ENCODE measurements around the gene GINS2.

The GINS2 gene

DNA sequence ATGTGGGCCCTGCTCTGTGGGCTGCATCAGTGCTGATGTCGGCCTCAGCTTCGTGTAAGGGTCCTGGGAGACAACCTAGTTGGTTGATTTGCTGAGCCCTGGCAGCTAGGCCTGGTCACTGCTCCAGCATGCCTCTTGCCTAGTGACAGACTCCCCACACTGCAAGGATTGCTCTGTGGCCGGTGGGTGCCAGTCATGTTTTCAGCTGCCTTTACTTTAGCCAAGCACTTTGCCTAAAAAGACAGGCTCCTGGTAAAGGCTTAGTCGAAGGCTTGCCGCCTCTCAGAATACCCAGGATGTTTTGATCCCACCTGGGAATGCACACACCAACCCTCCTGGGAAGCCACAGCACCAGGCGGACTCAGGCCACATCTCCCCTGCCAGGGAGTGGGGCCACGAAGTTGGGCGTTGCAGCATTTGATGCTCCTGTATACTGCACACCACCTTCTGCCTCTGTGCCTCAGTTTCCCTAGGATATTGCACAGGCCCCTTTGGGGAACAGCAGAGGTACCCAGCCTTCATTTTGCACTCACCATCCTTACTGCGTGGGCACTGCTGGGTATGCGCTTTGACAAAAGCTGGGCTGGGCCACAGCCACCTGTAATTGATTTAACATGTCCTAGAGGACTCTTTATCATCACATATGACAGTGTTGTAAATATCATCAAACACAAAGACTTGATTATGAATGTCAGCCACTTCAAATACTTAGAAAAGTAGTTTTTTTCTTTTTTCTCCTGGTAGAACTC, 19.9 kb downstream of the GINS2 start:
- no peak for DNase-seq

DNA sequence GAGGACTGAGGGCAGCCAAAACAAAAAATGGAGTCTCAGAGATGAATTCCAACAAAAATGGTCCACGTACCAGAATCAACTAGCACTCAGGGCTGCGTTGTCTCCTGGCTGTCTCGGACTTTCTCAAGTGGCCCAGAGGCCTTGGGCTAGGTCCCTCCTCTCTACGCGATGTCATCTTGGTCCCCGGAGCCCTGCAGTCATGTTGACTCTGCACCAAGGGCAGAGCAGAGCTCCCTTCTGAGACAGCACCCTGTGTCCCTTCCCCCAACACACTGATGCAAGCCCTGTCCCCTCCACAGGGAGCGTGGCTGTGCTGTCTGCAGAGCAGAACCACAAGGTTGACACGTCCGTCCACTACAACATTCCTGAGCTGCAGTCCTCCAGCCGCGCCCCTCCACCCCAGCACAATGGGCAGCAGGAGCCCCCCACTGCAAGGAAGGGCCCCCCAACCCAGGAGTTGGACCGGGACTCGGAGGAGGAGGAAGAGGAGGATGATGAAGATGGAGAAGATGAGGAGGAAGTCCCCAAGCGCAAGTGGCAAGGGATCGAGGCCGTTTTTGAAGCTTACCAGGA, 20.8 kb downstream of the GINS2 start:
- DNase-seq: no peak

DNA sequence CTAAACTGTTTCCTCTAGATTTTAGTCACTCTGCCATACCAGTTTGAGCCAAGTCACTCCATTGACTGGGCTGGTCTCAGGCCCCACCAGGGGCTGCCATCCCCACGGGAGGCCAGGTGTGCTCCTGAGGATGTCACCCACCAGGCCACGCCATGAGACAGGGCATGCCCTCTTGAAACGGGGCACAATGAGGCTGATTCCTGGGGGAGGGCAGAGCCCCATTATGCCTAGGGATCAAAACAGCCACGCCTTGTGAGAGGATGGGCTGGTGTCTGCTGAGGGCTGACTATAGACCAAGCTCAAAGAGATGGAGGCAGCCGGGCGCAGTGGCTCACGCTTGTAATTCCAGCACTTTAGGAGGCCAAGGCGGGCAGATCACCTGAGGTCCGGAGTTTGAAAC, 21.5 kb downstream of the GINS2 start:
- DNase-seq: no peak

DNA sequence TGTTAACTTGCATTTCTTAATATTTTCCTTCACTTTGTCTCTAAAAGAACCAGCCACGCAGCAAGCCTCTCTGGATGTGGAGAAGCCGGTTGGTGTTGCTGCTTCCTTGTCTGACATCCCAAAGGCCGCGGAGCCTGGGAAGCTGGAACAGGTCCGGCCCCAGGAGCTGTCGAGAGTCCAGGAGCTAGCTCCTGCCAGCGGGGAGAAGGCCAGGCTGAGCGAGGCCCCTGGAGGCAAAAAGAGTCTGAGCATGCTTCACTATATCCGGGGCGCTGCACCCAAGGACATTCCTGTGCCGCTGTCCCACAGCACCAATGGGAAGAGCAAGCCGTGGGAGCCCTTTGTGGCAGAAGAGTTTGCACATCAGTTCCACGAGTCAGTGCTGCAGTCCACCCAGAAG, 22.8 kb downstream of the GINS2 start:
- DNase-seq: peak in 3 of 56 donors; percentile 23 to 35 (median 34)

DNA sequence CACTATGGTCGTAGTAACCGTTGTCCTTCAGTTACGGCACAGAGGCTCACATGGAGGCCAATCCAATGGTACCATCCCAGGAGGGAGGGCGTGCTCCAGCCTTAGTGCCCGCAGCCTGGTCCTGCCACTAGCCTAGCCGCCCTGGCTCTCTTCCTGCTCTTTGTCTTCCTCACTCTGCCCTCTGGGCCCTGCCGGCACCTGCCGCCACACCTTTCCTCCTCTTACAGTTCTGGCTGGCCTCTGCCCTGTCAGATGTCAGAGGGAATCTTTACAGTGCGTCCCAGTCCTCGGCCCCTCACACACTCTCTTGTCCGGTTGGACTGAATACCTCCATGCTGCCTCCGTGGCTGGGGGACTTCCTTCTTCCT, 23.4 kb downstream of the GINS2 start:
- DNase-seq: no peak

DNA sequence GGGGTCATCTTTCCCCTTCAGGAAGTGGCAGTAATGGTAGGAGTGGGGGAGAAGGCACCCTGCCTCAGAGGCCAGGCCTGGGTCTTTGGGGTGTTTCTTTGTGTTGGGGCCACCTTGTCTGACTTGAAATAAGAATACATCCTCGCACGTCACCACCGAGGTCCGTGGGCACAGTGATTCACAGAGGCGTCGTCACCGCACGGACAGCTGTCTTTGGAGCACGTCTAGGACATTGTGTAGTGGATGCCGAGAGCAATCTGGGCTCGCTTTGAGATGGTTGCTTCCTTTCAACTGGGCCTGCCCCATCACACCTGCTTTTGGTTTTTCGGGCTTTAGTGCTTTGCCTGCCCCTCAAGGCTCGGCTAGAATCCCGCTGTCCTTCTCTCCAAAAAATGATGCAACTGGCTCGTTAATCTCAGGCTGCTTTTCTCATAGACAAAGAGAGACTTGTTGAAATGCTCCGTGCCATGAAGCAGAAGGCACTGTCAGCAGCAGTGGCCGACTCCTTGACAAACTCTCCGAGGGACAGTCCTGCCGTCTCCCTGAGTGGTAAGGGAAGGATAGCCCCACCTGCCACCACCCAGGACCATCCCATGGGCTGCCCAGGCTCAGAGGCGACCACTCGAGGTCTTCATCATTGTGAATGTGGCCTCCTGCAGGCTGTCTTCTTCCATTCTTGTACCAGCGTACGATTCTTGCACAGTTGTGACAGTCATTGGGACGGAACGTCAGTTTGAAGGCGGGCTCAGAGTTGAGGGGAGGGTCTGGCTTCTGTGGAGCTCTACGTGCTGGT, 24.0 kb downstream of the GINS2 start:
- DNase-seq: no peak

DNA sequence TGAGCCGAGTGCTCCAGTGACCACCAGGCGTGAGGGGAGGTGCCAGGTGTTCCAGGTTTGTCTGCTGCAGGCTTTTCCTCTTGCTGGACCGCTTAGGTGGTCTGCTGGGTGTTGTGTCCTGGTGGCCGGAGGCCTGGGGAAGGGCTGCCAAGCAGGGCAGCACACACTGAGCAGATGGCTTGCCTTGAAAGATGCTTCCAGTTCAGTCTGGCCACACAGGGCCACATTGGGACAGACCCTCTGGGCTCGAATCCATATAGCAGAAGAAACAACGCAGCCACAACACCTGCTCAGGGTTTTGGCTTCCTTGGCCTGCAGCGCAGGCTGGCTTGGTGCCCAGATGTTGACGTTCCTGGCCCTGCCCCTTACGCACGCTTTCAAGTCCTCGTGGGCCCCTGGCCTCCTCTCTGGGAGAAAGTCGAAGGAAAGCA, 24.8 kb downstream of the GINS2 start:
- peak in 1 of 56 donors; percentile 24 for DNase-seq

DNA sequence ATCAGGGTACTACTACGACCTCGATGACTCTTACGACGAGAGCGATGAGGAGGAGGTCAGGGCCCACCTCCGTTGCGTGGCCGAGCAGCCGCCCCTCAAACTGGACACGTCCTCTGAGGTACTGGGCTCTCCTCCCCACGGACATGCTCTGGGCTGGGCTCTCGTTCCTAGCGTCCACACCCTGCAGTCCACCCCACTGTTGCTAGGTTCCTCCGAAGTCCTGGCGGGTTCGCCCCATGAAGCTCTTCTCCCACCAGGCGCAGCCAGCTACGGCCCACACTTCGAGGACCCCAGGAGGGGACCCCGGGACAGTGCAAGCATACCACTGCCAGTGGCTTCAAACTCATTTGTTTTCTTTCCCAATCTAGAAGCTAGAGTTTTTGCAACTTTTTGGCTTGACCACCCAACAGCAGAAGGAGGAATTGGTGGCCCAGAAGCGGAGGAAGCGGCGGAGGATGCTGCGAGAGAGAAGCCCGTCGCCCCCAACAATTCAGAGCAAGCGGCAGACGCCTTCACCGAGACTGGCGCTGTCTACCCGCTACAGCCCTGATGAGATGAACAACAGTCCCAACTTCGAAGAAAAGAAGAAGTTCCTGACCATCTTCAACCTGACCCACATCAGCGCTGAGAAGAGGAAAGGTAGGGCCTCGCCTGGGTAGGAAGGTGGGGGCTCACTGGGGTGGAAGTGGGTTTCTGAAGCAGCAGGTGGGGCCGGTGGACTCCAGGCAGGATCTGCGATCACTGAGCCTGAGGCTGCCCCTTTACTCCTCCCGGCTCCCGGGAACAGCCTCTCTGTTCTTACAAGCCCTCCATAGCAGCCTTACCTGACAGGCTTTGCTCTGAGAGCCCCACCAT, 25.6 kb downstream of the GINS2 start:
- no peak for DNase-seq

DNA sequence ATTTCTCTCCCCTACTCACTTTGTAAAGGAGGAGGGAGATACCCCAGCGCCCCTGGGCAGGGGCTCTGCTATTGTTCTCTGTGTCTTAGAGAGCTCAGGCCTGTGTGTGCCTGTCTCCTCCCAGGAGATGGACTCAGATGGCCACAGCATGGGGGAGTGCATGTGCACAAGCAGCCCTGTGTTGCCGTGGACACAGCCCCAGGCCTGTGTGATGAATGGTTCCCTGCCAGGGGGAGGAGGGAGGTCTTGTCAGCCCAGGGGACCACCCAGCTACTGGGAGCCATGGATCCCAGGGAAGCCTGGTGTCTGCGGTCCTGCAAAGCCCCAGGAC, 26.3 kb downstream of the GINS2 start:
- no peak for DNase-seq

DNA sequence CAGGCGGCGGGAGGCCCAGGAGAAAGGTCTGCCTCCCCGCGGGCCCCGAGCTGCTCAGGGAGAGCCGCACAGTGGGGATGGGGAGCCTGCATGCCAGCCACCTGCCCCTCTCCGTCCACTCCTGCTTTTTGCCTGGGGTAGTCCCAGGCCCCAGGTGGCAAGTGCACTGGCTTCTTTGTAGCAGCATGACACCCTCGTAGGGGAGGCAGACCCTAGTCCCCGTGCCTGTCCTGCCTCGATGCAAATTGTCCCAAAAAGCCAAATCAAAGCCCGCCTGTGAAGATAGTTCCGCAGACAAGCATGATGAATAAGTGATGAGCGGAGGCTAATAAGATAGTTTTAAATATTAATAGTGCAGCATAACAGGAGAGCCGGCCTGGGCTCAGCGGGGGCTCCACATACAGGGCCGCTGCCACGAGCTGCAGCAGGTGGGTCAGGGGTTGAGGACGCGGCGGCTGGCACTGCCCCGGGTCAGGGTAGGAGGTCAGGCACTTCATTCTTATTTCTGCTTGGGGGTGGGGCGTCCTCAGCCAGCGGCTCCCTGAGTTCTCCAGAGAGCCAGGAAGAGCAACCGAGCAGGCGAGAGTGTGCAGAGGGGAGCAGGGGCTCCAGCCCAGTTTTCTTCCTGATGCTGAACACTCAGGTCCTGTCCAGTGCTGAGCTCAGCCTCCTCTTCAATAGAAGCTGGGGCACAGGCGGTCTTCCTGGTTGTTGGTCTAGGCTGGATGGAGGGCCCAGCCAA, 26.8 kb downstream of the GINS2 start:
- DNase-seq: no peak

DNA sequence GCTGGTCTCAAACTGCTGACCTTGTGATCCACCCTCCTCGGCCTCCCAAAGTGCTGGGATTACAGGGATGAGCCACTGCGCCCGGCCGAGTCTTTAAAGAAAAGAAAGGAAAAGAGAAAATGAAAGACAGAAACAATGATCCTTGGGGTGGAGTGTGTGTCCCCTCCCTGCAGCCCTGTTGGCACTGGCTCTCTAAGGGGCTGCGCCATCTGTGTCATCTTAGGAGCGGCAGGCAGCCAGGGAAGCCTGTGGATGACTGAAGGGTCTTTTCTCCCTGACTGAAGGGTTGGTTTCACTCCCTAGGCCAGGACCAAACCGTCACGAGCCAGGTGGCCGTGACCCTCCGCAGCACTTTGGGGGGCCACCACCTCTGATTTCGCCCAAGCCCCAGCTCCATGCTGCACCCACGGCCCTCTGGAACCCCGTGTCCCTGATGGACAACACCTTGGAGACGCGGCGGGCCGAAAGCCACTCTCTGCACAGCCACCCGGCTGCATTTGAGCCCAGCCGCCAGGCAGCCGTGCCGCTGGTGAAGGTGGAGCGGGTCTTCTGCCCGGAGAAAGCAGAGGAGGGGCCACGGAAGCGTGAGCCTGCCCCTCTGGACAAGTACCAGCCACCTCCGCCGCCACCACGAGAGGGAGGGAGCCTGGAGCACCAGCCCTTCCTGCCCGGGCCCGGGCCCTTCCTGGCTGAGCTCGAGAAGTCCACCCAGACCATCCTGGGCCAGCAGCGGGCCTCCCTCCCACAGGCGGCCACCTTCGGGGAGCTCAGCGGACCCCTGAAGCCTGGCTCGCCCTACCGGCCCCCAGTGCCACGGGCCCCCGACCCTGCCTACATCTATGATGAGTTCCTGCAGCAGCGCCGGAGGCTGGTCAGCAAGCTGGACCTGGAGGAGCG, 27.7 kb downstream of the GINS2 start:
- no peak for DNase-seq

DNA sequence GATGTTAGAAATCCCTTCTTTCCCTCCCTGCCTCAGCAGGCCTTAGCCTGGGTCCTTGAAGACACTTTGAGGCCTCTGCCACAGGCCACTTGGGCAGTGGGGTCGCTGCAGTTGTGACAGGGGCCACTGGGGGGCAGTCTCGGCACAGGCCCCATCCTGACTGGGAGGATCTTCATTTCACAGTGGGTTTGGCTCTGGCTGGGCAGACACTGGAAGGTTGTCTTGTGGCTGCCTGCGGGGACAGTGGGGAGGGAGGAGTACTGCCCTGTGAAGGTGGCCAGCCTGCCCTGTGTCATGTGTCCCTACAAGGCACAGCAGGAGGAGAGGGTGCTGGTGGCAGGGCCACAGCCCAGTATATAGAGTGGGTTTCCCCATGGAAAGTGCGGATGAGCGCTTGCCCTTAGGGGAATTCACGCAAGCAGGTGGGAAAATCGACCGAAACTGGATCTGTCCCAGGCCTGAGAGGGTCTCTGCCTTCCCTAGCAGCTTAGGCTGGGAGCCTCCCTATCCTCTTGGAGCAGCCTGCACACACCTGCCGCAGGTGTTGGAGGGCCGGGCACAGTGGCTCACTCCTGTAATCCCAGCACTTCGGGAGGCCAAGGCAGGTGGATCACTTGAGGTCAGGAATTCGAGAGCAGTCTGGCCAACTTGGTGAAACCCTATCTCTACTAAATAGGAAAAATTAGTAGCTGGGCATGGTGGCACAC, 28.8 kb downstream of the GINS2 start:
- peak in 43 of 56 donors; percentile 12 to 80 (median 49) for DNase-seq

DNA sequence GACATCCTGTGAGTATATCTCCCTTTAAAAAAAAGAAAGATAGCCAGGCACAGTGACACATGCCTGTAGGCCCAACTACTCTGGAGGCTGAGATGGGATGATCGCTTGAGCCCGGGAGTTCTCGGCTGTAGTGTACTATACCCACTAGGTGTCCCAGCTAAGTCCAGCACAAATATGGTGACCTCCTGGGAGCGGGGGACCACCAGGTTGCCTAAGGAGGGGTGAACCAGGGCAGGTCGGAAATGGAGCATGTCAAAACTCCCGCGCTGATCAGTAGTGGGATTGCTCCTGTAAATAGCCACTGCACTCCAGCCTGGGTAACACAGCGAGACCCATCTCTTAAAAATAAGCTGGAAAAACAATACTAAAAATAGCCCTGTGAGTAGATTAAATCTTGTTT, 29.4 kb downstream of the GINS2 start:
- DNase-seq: no peak

DNA sequence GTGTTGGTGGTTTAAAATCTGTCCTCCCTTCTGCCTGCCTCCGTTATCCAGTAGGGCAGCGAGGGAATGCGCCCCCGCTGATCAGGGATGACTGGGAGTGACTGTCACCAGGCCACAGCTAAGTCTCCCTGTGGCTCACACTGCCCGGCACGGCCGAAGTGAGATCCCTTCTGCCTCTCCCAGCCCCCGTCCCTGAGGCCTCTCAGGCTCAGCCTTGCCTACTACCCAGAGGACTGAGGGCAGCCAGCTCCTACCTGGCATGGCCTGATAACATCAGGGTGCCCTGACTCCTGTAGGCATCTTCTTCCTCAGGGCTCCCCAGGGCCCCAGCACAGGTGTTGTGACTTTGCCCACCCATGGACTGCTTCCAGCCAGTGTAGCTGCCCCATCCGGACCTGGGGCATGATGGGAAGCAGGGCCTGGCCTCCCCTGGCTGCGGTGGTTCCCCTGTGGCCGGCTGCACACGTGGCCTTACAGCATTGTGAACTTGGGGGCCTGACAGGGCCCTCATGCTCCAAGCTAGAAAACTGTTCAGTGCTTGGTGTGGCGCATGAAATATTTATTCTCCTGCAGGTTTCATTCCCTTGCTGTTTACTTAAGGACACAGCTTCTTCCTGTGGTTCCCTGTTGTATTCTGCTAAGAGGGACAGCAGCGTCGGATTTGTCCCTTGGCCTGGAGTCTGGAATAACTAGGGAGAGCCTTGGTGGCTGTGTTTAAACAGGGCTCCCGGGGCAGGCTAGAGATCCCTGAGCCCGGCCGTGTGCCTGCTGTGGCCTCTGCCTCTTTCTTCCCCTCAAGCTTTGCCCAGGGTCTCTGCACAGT, 30.0 kb downstream of the GINS2 start:
- DNase-seq: no peak

DNA sequence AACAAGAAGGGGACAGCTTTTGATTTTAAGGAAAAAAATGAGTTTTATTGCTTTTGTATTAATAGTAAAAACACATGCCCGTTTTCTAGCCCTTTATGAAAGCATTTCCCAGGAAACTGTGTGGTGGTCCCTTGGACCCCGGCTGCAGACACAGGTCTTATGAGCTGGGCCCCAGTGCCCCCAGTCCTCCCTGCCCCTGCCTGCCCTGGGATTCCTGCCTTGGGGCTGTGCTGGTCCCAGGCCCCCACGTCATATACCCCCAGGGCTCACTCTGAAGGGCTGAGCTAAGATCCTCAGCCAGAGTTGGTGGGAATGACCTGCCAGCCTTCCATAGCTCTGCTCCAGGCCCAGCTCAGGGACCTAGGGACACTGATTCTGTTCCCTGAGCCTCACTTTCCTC, 30.8 kb downstream of the GINS2 start:
- no peak for DNase-seq

DNA sequence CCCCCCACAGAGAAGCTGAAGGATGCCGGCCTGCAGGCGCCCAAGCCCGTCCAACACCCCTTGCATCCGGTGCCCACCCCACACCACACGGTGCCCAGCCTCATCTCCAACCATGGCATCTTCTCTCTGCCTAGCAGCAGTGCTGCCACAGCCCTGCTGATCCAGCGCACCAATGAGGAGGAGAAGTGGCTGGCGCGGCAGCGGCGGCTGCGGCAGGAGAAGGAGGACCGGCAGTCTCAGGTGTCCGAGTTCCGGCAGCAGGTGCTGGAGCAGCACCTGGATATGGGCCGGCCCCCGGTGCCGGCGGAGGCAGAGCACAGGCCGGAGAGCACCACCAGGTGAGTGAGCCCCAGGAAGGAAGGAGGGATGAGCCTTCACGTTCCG, 31.5 kb downstream of the GINS2 start:
- DNase-seq: no peak

DNA sequence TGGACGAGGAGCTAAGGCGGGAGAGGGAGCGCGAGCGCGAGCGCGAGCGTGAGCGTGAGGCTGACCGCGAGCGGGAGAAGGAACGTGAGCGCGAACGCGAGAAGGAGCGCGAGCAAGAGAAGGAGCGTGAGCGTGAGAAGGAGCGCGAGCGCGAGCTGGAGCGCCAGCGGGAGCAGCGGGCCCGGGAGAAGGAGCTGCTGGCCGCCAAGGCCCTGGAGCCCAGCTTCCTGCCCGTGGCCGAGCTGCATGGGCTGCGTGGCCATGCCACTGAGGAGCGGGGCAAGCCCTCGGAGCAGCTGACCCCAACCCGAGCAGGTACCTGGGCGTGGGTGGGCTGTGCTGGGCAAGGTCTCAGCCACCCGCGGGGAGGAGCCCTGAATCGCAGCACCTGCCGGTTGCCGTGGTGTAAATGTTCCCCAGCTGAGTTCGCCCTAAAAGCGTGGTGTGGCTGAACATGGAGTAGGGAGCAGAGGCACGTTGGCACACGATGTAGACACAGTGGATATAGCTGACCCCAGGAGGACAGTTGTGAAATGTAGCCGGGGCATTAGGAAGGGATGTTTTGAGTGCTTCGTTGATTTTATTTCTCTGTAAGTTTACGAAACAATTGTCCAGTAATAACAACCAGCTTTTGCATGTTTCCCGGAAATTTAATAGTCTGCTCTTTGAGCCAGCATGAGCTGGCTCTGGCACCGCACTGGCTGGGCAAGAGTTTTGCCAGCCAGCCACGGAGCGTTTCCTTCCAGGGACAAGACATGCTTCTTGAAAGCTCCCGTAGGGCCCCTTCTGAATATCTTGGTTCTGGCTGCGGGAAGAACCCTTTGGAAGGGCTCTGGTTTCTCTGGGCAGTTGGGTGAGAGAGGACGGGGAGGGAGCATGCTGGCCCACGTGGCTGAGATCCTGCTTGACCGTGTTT, 32.1 kb downstream of the GINS2 start:
- peak in 4 of 56 donors; percentile 20 to 32 (median 25) for DNase-seq
